Kidney (tissue), 14 donors: Measurements from ENCODE around the gene KIF16B. TPM values are rescaled to one million over a fixed set of nuclear protein-coding genes. Genes with fewer than 3 reads are reported as not detected.

ENCODE experiments used
- DNase-seq, 5 donors: peaks; one replicate each; pipeline ENCODE4 v3.0.0-alpha.2; 2013 to 2020
- FAIRE-seq: peaks from 2 replicates; lab custom pipeline; 2012; peaks lifted over from hg19 to GRCh38; lab: Jason Lieb, UNC
- H3K27ac ChIP-seq, 2 donors: one replicate each; pipeline ENCODE4 v1.7.0; 2013; ENCODE audit warnings: low read depth in 2 of 2, low read length in 2 of 2, inconsistent platforms in 1 of 2
- H3K27me3 ChIP-seq: one replicate; pipeline ENCODE4 v1.7.1; 2013; ENCODE audit warnings: low read length, inconsistent platforms; ENCODE audit not compliant: control insufficient read depth, insufficient read depth
- H3K36me3 ChIP-seq, 3 donors: one replicate each; pipeline versions ENCODE4 v1.7.0 to v1.7.1; 2013; ENCODE audit warnings: low read length in 3 of 3, control low read depth in 1 of 3, inconsistent platforms in 1 of 3; ENCODE audit not compliant: insufficient read depth in 3 of 3, control insufficient read depth in 2 of 3
- H3K4me1 ChIP-seq, 3 donors: one replicate each; pipeline versions ENCODE4 v1.7.0 to v1.7.1; 2013; ENCODE audit warnings: low read length in 3 of 3, inconsistent platforms in 1 of 3, low read depth in 1 of 3; ENCODE audit not compliant: control insufficient read depth in 2 of 3, insufficient read depth in 2 of 3
- H3K4me3 ChIP-seq, 3 donors: one replicate each; pipeline versions ENCODE4 v1.7.0 to v1.8.1; 2013; ENCODE audit warnings: low read length in 3 of 3, control low read depth in 1 of 3, inconsistent platforms in 1 of 3
- H3K9ac ChIP-seq, 3 donors: one replicate each; pipeline versions ENCODE4 v1.7.0 to v1.7.1; 2013; ENCODE audit warnings: low read length in 3 of 3, control low read depth in 1 of 3, inconsistent platforms in 1 of 3
- H3K9me3 ChIP-seq, 3 donors: one replicate each; pipeline versions ENCODE4 v1.7.0 to v1.7.1; 2013; ENCODE audit warnings: low read length in 3 of 3, control low read depth in 1 of 3, inconsistent platforms in 1 of 3; ENCODE audit not compliant: control insufficient read depth in 2 of 3, insufficient read depth in 1 of 3
- CTCF ChIP-seq: IDR thresholded peaks from 3 replicates; pipeline ENCODE4 v1.5.1; 2012; ENCODE audit warnings: mild to moderate bottlenecking, moderate library complexity, borderline replicate concordance; ENCODE audit not compliant: insufficient read depth; ENCODE audit errors: extremely low read depth
- intact Hi-C: fragments of 100-400 bp; cut with DNase I; formaldehyde crosslinking; loops from one replicate; pipeline ENCODE4 v1.11.1; 2022
- polyA plus RNA-seq: library from polyadenylated mRNA; stranded (reverse); fragments of 350-450 nt; fragmentation: Illumina TruSeq; extraction: RNeasy Lipid Tissue Mini Kit (QIAGEN cat#74804); gene quantifications from one replicate; pipeline ENCODE4 v1.2.3, GENCODE V29; 2014; ENCODE audit warnings: low read depth, low replicate concordance; ENCODE audit not compliant: insufficient read depth
- total RNA-seq: library from RNA; stranded (reverse); fragmentation: NEBNext Ultra II Directional; extraction: Animal tissue kit (Norgen Biotek cat#: 25700); gene quantifications from one replicate; pipeline ENCODE4 v1.2.1, GENCODE V29; 2021
- donor health status: control.
- donor health status: control.
- donor health status: control.
- donor health status: control.
- donor health status: control.
- donor health status: DM: yes; HTN: yes; CAD: no.
- donor health status: Normal renal cell carcinoma (clear cell type).

Gene KIF16B
- total and polyA plus RNA-seq, 2 donors from 2014 or later = 15.0 to 19.7 TPM

GRCh38 chr20:16518784-16519084 lies 54.5 kb downstream of the KIF16B start:
- Histone ChIP-seq H3K36me3 (peaks cover 0 to 4% (median 2%) of the 10 kb centered on the region in 3 donors), H3K27ac (no peak overlapping the region), H3K27me3 (no peaks in the 10 kb centered on the region), H3K4me1 (peaks cover 0 to 3% (median 0%) of the 10 kb centered on the region in 3 donors), H3K4me3 (no peak overlapping the region), H3K9ac (no peak overlapping the region), H3K9me3 (no peaks in the 10 kb centered on the region)
- FAIRE-seq (no peak), DNase-seq (no peak)
- no peak for TF ChIP-seq CTCF
- intact Hi-C loops = loop anchor here (10.0 kb wide), 1 partner anchor 106 kb away; no protein-coding TSS in a partner anchor

GRCh38 chr20:16517946-16518783 lies 55.1 kb downstream of the KIF16B start:
- FAIRE-seq (peak; percentile 71), DNase-seq (peak in 4 of 5 donors; percentile 51 to 76 (median 68))
- Histone ChIP-seq H3K36me3 (peaks cover 0 to 4% (median 2%) of the 10 kb centered on the region in 3 donors), H3K27ac (no peak overlapping the region), H3K27me3 (no peaks in the 10 kb centered on the region), H3K4me3 (no peak overlapping the region), H3K4me1 (peaks cover 0 to 3% (median 0%) of the 10 kb centered on the region in 3 donors), H3K9me3 (no peaks in the 10 kb centered on the region), H3K9ac (no peak overlapping the region)
- peak; percentile 78 for TF ChIP-seq CTCF
- intact Hi-C loops = loop anchor here (10.0 kb wide), 1 partner anchor 107 kb away; no protein-coding TSS in a partner anchor

- H3K4me1 ChIP-seq = peaks cover 0 to 3% (median 0%) of the 10 kb centered on the region in 3 donors
- TF ChIP-seq CTCF = no peak
- DNase-seq (no peak), FAIRE-seq (no peak)
- H3K36me3 ChIP-seq = peaks cover 0 to 10% (median 2%) of the 10 kb centered on the region in 3 donors
- no peak overlapping the region for H3K4me3 ChIP-seq
- no peak overlapping the region for H3K27ac ChIP-seq
- no peak overlapping the region for H3K9ac ChIP-seq
- intact Hi-C loops = loop anchor here (10.0 kb wide), 1 partner anchor 108 kb away; no protein-coding TSS in a partner anchor
- no peaks in the 10 kb centered on the region for H3K9me3 ChIP-seq
- H3K27me3 ChIP-seq = no peaks in the 10 kb centered on the region
Measured at GRCh38 chr20:16516794-16517193, 56.5 kb downstream of the KIF16B start.
